Endothelial cell of umbilical vein (primary cell): ENCODE measurements around the gene TXK. TPM values are rescaled to one million over a fixed set of nuclear protein-coding genes. Genes with fewer than 3 reads are reported as not detected.

Source experiments
- BruUV-seq: library from RNA; stranded (reverse); fragments of 400-500 nt; replicated peaks from 2 replicates; lab custom pipeline; 2021; lab: Mats Ljungman, UMichigan
- CTCF ChIA-PET: fragments of 300-600, 350-600 bp; sonication (Branson Sonifier 250); formaldehyde crosslinking; loops from one replicate; lab custom pipeline; 2021; ENCODE audit warnings: antibody characterized with exemption, inconsistent platforms; lab: Charles Lee
- POLR2A ChIA-PET: fragments of 300-600, 350-600 bp; sonication (Branson Sonifier 250); formaldehyde crosslinking; loops from one replicate; lab custom pipeline; 2021; ENCODE audit warnings: antibody characterized with exemption, inconsistent platforms; lab: Charles Lee
- DNase-seq: peaks from one replicate; pipeline ENCODE4 v3.0.0-alpha.2; 2011; ENCODE audit warnings: low read depth, low spot score
- FAIRE-seq: peaks from 2 replicates; lab custom pipeline; 2011; peaks lifted over from hg19 to GRCh38; lab: Jason Lieb, UNC
- H2AFZ ChIP-seq: 2 replicates; pipeline ENCODE4 v1.6.0; 2012; ENCODE audit warnings: low read depth, low read length, control low read depth, inconsistent platforms
- H3K27ac ChIP-seq: 2 replicates; pipeline ENCODE4 v1.5.1; 2011; ENCODE audit warnings: low read depth, mild to moderate bottlenecking, control low read depth, low read length, moderate library complexity; ENCODE audit not compliant: insufficient read depth
- H3K27me3 ChIP-seq, 2 experiments: 2 replicates each; pipeline versions ENCODE4 v1.6.0 to v1.6.1; 2011; ENCODE audit warnings: low read length in 2 of 2, mixed read lengths in 1 of 2; ENCODE audit not compliant: control insufficient read depth in 2 of 2, insufficient read depth in 2 of 2
- H3K36me3 ChIP-seq, 2 experiments: 2 replicates in 1 of 2; 3 replicates in 1 of 2; pipeline ENCODE4 v1.5.1; 2011; ENCODE audit warnings: low read length in 2 of 2, mild to moderate bottlenecking in 1 of 2, moderate library complexity in 1 of 2; ENCODE audit not compliant: control insufficient read depth in 2 of 2, insufficient read depth in 2 of 2; ENCODE audit errors: extremely low read depth in 1 of 2
- H3K4me1 ChIP-seq: 3 replicates; pipeline ENCODE4 v1.5.1; 2011; ENCODE audit warnings: mild to moderate bottlenecking, low read length; ENCODE audit not compliant: control insufficient read depth, insufficient read depth; ENCODE audit errors: extremely low read depth
- H3K4me2 ChIP-seq: 2 replicates; pipeline ENCODE4 v1.6.1; 2011; ENCODE audit warnings: low read length, control low read depth, mixed read lengths; ENCODE audit not compliant: insufficient read depth
- H3K4me3 ChIP-seq, 3 experiments: fragments of 200-600 bp in 1 of 3; sonication (generic), shearing (Covaris generic) in 1 of 3; replicated peaks in 1 of 3; 2 replicates each; pipeline ENCODE4 v1.5.1; 2011 to 2016; ENCODE audit warnings: control low read depth in 3 of 3, low read length in 3 of 3, mild to moderate bottlenecking in 2 of 3, inconsistent platforms in 1 of 3, low read depth in 1 of 3, moderate library complexity in 1 of 3; ENCODE audit not compliant: insufficient read depth in 1 of 3
- H3K79me2 ChIP-seq: 2 replicates; pipeline ENCODE4 v1.6.0; 2012; ENCODE audit warnings: low read length, inconsistent platforms; ENCODE audit not compliant: control insufficient read depth, insufficient read depth
- H3K9ac ChIP-seq: replicated peaks from 2 replicates; pipeline ENCODE3; 2011; ENCODE audit warnings: low read length, control low read depth; ENCODE audit not compliant: insufficient read depth; ENCODE audit errors: extremely low read depth
- H3K9me1 ChIP-seq: replicated peaks from 3 replicates; pipeline ENCODE4 v1.6.0; 2011; ENCODE audit warnings: mild to moderate bottlenecking, low read length; ENCODE audit not compliant: control insufficient read depth, insufficient read depth; ENCODE audit errors: extremely low read depth
- H3K9me3 ChIP-seq: replicated peaks from 2 replicates; pipeline ENCODE4 v1.5.1; 2012; ENCODE audit warnings: low read length, inconsistent platforms; ENCODE audit not compliant: control insufficient read depth, insufficient read depth
- H4K20me1 ChIP-seq: replicated peaks from 2 replicates; pipeline ENCODE3; 2011; ENCODE audit warnings: mild to moderate bottlenecking, low read length; ENCODE audit not compliant: control insufficient read depth, insufficient read depth; ENCODE audit errors: extremely low read depth
- CTCF ChIP-seq, 2 donors: IDR thresholded peaks; 1 replicate in 1 of 2; 2 replicates in 1 of 2; pipeline ENCODE4 v1.5.1; 2011; ENCODE audit warnings: low read length in 2 of 2, mild to moderate bottlenecking in 2 of 2, moderate library complexity in 2 of 2, control low read depth in 1 of 2, inconsistent platforms in 1 of 2, low read depth in 1 of 2; ENCODE audit not compliant: insufficient read depth in 1 of 2; ENCODE audit errors: extremely low read depth in 1 of 2
- EZH2 ChIP-seq: IDR thresholded peaks from 2 replicates; pipeline ENCODE4 v1.6.1; 2012; ENCODE audit warnings: borderline replicate concordance, low read depth, mild to moderate bottlenecking, moderate library complexity, low read length, inconsistent platforms; ENCODE audit not compliant: severe bottlenecking
- FOS ChIP-seq: IDR thresholded peaks from 2 replicates; pipeline ENCODE4 v1.6.1; 2011; ENCODE audit warnings: mild to moderate bottlenecking, low read length, moderate library complexity, borderline replicate concordance; ENCODE audit not compliant: insufficient read depth
- GATA2 ChIP-seq: IDR thresholded peaks from 2 replicates; pipeline ENCODE4 v1.7.0; 2011; ENCODE audit warnings: low read depth, mild to moderate bottlenecking, moderate library complexity, mixed read lengths, low read length; ENCODE audit not compliant: insufficient read length, insufficient read depth
- JUN ChIP-seq: IDR thresholded peaks from 2 replicates; pipeline ENCODE4 v1.6.1; 2011; ENCODE audit warnings: borderline replicate concordance, low read depth; ENCODE audit not compliant: insufficient read length, insufficient read depth
- MAX ChIP-seq: IDR thresholded peaks from 2 replicates; pipeline ENCODE4 v1.6.1; 2011; ENCODE audit not compliant: insufficient read depth, insufficient read length
- MYC ChIP-seq: IDR thresholded peaks from one replicate; pipeline ENCODE4 v1.6.1; 2011; ENCODE audit warnings: mild to moderate bottlenecking, low read depth, low read length
- POLR2A ChIP-seq: IDR thresholded peaks from 2 replicates; pipeline ENCODE4 v1.6.1; 2012; ENCODE audit warnings: low read depth, mild to moderate bottlenecking, control low read depth, low read length
- POLR2AphosphoS5 ChIP-seq: IDR thresholded peaks from 2 replicates; pipeline ENCODE4 v1.6.1; 2012; ENCODE audit warnings: low read depth, mild to moderate bottlenecking, control low read depth, low read length, moderate library complexity; ENCODE audit not compliant: insufficient read depth
- dilution Hi-C: fragments of 300-500 bp; cut with MboI; formaldehyde crosslinking; loops from one replicate; pipeline ENCODE4 v1.15.0; 2019; ENCODE audit warnings: low sequenced_read_pairs; ENCODE audit not compliant: extremely low pct_ligation_motif_present
- intact Hi-C: fragments of 100-400 bp; cut with micrococcal nuclease; formaldehyde crosslinking; loops from one replicate; pipeline ENCODE4 v1.10.0; 2022
- polyA plus RNA-seq, 4 experiments: library from polyadenylated mRNA; depleted of rRNA in 3 of 4; stranded (reverse) in 3 of 4; unstranded in 1 of 4; fragments of >200 nt; gene quantifications; 2 replicates each; pipeline versions ENCODE4 v1.2.1 to v1.2.3, GENCODE V29; 2011 to 2012; ENCODE audit warnings: missing spikeins in 1 of 4
- total RNA-seq: library from RNA; stranded (reverse); gene quantifications from 2 replicates; pipeline ENCODE4 v1.2.3, GENCODE V29; 2021

The TXK gene
- total and polyA plus RNA-seq, 2 donors (not counting 3 experiments of a cell fraction or from before 2014, with no cell fraction given), result 0.26 to 0.97 TPM

- TF ChIP-seq EZH2 (no peak), CTCF (IDR thresholded peaks at IDR 0.05; ENCODE audit: extremely low read depth in 1 of 2, insufficient read depth in 1 of 2, low read depth in 1 of 2, low read length in 2 of 2) (no peak), GATA2 (no peak), FOS (no peak), POLR2A (no peak), JUN (no peak), MAX (no peak), MYC (no peak), POLR2AphosphoS5 (no peak)
- Histone ChIP-seq H3K36me3 (no peaks in the 10 kb centered on the region), H3K4me3 (no peak overlapping the region), H4K20me1 (no peaks in the 10 kb centered on the region), H3K4me1 (peaks cover 7% of the 10 kb centered on the region), H3K9me3 (no peaks in the 10 kb centered on the region), H3K4me2 (no peak overlapping the region), H3K79me2 (no peaks in the 10 kb centered on the region), H3K9ac (no peak overlapping the region), H3K27ac (no peak overlapping the region), H3K27me3 (peaks cover 0 to 4% of the 10 kb centered on the region in 2 experiments), H2AFZ (no peak overlapping the region), H3K9me1 (no peaks in the 10 kb centered on the region)
- no peak for DNase-seq
- dilution Hi-C loops (no loop called here), intact Hi-C loops (no loop called here)
- FAIRE-seq, result no peak
- POLR2A ChIA-PET, result no interaction called here
- CTCF ChIA-PET, result no interaction called here
- no TSS peak for BruUV-seq
Measured at GRCh38 chr4:48021100-48021499, 113.0 kb downstream of the TXK start.
